ENCODE results near the gene ITGA5.
A peak's percentile ranks its signal among the peaks of the same experiment; 100 is the strongest.

ITGA5 gene

DNA sequence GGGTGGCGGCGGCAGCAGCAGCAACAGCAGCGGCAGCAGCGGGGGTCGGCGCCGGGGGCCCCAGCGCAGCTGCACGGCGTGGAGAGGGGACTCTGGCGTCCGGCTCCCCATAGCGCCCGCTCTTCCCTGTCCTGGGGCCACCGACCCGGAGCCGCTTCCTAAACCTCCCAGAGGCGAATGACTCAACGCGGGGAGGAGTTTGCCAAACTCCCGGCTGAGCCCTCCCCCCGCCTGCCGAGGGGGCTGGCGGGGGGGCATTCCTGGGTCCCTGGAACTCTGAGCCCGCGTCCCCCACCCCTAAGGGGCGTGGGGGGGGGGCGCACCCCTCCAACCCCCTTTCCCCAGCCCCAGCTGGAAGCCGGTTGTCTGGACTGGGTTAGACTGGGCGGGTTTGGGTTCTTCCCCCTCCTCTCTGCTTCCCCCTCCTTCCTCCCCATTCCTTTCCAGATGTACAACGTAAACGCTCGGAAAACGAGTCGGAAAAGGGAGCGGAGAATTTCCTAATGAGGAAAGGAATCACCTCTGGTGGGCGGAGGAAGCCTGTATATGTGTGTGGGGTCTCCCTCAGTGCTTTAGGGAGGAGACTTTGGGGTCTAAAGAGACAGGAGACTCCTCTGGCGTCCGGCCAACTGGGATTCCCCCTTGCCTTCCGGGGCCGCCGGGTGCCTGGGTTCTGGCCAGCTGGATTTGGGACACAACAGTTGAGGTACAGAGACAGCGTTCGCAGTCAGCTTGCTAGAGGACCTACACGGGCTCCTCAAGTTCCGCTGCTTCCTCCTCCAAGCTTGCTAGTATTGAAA is at the start of gene ITGA5:
Gene ITGA5, minus strand, starts transcription at position 179 of the 800 bp plus-strand sequence. Its CDS starts 68 bp downstream, at position 111.
- DNase-seq = no peak

DNA sequence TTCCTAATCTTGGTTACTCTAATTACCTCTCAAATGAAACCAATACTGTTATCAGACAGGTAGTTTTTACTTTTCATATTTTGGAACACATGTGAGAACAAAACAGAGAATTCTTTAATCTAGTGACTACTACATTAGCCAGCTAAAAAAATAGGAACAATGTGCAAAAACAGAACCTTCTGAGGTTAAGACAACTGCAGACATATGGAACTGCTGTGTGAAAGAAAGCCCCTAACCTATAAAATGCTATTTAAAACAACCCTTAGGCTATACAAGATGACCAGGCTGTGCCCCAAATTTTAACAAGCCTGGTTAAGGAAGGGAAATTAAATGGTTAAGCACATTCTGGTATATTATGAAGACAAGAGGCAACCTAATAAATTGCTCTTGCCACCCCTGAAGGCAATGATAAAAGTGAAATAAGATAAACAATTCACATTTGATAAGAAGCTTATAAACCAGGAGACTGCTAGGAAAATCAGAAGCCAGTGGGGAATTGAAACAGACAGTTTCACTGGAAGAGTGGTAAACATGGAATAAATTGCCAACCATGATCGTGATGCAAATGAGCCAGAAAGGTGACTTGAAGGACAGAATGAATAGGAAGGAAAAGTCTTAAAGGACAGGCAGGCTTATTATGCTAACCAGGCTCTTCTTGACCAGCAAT is 46.9 kb upstream of the ITGA5 start:
- no peak for DNase-seq

DNA sequence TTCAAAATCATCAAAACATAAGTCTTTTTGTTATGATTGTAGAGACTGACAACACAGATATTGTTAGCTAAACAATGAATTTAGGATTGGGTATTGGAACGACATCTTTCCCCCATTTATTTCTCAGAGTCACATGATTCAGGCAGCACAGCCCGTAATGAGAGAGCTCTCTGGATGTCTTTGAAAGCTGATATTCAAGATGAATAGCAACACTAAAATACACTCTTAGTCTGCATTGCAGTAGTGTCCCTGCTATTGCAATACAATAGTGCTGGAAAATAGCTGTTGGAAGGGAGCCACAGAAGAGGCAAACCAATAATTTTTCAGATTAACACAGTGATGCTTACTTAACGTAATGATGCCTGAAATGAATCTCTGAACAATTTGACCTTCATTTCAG is 44.4 kb upstream of the ITGA5 start:
- no peak for DNase-seq

DNA sequence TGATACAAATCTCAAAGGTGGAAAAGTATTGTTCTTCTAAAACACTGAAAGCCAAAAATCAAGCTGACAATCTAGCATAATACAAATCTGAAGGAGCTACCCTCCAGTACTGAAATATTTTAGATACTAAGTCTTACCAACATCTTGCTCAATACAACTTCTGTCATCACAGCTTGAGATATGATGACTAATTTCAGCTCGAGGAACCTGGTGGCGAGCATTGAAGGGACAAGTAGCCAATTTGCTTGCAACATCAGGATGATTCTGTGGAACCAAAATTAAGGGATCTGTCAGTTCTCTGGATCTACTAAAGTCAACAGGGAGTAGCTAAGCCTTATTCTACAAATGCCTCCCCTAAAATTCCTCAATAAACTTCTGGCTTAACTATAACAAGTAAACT is 44.0 kb upstream of the ITGA5 start:
- no peak for DNase-seq

DNA sequence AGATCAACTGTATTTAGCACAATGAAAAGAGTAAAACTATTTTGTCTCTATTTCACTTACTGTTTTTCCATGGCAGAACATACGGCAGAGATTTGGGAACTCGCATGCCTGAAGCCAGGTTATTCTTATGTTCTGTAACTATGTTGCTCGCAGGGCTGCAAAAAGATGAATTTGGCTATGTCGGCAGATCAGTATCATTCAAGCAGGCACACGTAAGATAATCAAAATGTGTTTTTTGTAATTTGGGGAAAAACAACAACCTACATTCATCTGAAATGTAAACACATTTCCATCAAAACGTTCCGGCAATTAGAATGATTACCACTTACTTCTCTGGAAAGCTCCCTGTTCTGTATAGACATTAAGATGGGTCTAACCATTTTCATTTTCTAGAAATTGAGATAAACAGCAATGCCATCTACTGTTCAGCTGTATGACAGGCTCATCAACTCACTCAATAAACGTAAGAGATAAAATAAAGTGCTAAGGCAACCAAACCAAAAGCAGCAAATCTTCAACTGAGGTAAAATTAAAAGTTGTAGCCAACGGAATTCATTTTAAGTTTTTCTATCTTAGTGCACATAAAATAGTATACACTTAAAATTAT is 41.4 kb upstream of the ITGA5 start:
- DNase-seq = no peak

DNA sequence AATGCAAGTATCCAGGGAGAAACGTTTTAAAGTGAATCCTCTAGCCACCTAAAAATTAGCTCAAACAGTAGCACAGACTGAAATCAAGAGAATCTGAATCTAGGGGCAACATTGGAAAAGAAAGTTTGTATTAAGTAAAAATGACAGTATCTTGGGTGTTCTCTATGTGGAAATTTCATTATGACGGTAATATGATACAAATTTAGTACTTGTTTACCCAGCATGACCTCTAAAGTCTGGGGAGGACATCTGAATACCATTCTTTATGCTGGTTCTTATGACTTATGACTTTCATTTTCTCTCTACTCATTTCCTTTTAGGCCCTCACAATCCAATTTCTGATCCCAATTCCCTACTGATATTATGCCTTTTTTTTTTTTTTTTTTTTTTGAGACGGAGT is 40.3 kb upstream of the ITGA5 start:
- no peak for DNase-seq

DNA sequence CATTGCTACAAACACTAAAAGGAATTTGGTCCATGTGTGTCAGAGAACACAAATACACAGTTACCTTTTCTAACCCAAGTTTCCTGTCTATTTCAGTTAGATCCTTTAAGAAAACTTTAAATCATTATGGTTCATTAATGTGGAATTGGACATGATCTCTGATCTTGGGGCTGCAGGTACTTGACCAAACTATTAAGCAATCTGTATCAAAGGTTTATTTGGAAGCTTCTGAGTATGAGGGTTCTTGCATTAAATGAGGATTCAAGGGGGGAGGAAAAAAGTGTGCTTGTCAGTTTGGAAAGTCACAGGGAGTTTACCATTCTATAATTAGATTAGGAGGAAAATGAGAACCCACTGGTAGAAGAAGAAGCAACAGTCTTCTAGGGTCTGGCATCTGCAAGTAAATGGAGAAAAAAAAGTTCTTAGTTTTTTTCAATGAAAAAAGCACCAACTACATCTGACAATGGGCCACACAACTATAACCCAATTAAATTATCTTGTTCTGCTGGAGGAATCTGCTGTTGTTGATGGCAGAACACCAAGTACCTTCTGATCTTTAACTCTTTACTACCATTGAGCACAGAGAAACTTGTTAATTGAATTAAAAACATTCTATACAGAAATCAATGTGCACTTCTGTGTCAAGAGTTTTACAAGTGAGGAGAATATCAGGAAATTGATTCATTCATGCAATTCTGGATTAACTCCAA is 36.8 kb upstream of the ITGA5 start:
- DNase-seq = no peak

DNA sequence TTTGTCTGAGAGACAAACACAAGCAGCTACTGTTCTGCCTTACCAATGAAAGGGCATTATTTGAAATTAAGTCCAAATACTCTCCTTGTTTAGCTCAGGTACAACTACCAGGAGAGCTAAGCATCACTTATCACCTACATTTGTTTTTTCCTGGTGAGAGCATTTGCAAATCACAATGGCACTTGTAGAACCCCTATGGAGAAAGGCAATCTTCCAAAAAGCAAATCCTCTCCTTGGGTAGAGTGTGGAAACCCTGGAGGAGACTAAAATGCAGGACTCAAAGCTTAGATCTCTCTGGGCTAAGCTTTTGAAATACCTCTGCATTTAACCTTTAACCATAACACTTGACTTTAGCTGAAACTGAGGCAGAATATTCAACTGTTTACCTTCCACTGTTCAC is 33.6 kb upstream of the ITGA5 start:
- no peak for DNase-seq

DNA sequence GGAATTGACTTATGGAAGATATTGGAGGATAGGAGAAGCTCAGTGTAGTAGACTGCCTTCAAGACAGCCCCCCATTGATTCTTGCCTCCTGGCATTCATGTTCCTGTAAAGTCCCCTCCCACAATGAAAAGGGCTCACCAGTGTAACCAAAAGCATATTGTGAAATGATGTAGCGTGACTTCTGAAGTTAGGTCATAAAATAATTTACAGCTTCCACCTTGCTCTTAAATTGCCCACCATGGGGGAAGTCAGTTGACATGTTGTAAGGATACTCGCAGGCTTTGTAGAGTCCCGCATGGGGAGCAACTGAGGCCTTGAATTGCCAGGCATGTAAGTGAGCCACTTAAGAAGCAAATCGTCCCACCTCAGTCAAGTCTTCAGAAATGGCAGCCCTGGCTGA is 29.3 kb upstream of the ITGA5 start:
- no peak for DNase-seq

DNA sequence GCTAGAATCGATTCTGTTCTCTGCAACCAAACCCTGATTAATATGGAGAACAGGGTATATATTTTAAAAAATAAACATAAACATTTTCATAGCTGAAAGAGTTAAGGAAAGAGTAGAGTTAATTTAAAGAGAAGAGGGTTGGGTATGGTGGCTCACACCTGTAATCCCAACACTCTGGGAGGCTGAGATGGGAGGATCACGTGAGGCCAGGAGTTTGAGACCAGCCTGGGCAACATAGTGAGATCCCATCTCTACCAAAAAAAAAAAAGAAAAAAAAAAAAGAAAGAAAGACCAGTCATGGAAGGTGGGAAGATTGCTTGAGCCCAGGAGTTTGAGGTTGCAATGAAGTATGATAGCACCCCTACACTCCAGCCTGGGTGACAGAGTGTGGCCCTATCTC is 28.9 kb upstream of the ITGA5 start:
- no peak for DNase-seq

DNA sequence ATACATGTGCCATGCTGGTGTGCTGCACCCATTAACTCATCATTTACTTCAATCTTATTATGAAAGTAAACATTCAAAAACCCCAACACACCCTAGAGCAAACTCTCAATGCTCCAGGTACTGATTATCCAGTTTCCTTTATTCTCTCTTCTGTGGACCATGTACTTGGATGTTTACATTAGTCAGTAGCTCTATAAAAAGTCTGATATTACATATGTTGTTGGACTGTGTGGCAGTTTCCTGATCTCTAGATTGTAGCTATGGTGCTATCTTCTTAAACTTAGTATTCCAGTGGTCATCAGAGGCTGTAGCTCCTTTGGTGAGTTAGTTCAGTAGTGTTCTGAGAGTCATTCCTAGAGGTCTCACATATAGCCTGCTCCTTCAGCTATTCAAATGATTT is 25.1 kb upstream of the ITGA5 start:
- DNase-seq = no peak

DNA sequence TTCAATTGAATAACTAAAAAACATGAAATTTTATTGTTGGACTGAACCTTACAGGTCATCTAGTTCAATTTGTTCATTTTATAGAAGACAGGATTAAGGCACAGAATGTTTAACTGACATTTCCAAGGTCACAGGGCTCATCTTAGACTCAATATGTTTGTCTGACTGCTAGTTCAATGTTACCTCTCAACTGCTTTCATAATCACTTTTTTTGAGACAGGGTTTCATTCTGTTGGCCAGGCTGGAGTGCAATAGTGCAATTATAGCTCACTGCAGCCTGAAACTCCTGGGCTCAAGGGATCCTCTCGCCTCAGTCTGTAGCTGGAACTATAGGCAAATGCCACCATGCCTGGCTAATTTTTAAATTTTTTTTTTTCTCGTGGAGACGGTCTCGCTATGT is 24.4 kb upstream of the ITGA5 start:
- DNase-seq = no peak

DNA sequence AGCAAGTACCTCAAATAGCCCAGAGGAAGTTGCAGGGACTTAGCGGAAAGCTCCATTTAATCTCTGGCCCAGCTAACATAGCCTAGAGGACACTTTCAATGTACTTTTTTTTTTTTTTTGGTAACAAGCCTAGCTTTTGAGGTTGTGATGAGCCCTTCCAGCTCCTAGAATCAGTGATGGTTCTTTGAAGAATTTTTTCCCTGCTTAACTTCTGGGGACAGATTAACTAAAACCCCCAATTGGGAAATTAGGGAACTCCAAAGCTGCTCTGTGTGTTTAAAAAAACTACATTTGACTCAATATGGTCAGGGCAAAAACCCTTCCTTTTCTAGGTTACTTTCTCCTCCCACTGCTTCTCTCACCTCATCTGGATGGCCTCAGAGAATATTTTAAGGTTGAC is 23.9 kb upstream of the ITGA5 start:
- no peak for DNase-seq

DNA sequence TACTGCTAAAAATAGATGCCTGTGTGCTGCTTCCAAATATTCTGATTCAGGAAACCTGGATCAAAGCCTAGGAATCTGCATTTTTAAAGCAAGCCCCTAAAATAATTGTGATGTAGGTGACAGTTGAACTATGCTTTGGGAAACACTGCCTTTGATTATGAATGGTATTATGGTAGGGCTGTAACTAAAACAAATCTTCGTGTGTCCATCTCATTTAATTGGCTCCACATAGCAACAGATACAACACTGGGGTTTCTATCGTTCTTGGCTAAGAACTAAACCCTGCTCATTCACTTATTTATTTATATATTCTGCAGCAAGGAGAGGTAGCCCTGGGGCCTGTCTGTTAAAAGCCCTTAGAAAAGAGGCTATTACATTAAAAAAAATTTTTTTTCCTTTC is 23.0 kb upstream of the ITGA5 start:
- no peak for DNase-seq

DNA sequence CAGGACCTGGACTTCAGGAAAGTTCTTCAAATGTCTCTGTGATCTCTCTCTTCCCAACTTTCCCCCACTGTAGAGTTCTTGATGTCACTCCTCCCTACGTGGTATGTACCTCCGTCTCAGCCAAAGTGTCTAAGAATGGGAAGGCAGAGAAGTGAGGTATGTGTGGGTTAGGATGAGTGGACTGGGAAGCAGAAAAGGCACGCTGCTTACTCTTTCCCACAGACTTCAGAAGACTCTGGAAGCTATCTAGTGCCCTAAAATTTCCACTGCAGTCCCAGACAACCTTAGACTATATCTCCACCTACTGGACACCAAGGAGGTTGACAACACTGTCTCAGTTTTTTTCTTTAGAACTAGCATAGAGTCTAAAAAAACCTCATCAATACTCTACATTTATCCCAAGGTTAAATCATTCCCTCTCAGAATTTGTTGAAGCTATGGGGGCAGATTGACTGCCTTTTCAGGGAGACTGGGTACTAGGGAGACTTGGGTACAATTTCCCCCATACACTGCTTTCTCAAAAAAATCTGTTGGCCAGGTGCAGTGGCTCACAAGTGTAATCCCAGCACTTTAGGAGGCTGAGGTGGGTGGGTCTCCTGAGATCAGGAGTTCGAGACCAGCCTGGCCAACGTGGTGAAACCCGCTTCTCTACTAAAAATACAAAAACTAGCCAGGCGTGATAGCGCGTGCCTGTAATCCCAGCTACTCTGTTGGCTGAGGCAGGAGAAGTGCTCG is 20.6 kb upstream of the ITGA5 start:
- DNase-seq = peak; percentile 40

DNA sequence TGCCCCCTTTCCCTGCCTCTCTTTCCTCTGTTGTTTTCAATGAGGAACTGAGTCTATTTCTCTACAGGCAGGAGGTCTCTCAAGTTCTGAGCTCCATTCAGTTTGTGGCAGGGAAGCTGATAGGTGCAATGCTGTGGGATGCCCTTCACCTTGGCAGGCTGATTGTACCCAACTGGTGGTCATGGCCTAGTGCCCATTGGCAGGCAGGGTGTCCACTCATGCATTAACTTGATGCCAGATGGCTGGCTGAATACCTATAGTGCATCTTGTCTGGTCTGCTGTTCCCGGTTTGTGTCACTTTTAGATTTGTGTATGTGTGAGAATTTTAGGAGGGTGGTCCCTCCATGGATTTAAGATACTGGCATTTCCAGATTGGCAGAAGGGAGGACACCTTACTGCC is 20.0 kb upstream of the ITGA5 start:
- DNase-seq = peak; percentile 13

DNA sequence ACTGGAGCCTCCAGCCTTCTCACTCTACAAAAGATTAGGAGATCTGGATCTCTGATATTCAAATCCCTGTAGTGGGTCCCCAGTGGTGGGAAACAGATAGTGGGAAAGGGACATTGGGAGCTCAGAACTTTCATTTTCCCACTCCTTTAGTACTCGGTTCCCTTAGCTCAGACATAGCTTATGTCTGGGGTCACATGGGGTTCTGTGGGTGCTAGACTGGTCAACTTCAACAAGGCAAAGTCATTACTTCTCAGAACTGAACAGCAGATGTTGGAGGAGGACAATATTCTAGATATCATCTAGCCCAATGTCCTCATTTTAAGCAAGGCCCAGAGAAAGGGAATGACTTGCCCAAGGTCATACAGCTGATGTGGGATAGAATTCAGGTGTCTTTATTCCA is 19.5 kb upstream of the ITGA5 start:
- no peak for DNase-seq

DNA sequence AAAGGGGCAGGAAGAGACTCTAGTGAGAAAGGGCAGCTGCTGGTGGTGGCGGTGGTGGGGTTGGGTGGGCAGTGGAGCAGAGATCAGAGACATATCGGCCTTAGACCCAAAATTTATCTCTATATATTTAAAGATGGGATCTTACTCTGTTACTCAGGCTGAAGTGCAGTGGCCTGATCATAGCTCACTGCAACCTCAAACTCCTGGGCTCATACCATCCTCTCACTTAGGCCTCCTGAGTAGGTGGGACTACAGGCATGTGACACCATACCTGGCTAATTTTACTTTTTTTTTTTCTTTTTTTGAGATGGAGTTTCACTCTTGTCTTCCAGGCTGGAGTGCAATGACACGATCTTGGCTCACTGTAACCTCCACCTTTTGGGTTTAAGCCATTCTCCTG is 18.6 kb upstream of the ITGA5 start:
- no peak for DNase-seq

DNA sequence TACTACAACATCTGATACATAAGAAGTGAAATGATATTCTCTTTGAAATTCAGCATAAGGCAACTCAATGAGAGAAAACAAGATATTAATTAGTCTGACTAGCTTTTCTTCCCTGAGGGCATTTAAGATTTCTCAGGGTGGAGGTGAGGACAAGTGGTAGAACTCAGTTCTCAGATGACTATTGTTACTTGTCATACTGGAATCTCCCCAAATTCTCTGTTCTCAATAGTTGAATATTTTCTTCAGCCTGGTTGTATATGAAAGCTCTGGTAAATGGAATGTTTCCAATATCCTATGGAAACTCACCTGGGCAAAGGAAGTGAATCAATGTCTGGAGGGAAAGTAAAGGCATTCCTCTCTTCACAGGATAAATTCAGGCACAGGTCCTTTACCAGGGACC is 18.2 kb upstream of the ITGA5 start:
- no peak for DNase-seq

DNA sequence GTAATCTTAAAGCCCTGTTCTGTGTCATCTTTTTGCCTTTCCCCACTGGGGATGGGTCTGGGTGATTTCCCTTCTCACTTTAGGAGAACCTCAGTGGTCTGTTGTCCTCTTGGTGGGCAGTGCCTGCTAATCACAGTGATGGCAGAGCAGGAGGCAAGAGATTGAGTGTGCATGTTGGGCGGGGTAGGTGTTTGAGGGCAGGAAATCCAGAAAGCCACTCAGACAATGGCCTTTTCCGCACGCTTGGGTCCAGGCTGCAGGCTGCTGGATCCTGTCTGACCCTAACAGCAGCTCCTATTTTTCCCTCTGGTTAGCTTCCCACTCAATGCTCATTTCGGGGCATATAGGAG is 13.7 kb upstream of the ITGA5 start:
- DNase-seq = no peak

DNA sequence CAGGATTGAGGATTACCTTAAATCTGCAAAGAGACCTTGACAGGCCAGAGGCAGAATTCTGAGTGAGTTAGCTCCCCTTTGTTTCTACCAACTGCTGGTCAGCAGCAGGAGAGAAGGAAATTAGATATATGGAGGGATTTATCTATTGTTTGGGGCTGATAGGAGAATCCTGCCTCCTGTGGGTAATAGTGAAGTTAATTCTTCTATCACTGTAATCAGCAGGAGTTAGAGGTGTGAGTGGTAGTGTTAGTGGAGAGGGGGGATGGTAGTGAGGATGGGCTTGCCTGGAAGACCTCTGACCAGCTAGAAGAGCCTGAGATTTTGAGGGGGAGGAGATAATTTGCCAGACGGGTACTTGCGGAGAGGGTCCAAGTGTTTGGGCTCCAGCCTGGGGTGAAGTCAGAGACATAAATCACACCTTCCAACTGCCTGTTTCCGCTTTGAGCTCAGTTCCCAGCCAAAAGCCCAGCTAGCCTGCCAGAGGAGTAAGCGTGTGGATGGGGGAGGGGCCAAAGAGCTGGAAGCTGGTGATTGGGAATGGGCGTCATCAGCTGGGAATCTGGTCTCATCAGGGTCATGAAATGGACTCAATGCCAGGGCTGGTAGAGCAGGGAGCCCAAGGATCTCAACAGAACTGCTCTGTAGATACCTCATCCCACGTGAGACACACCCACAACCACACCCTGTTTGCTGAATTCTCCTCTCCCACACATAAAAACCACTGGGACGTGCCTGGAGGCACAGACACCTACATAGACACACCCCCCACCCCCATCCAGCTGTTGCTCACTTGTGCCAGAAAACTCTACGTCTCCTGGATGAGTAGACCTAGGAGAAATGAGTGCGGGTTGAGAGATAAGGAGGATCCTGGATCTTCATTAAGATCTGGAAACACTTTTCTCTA is 13.1 kb upstream of the ITGA5 start:
- DNase-seq = no peak

DNA sequence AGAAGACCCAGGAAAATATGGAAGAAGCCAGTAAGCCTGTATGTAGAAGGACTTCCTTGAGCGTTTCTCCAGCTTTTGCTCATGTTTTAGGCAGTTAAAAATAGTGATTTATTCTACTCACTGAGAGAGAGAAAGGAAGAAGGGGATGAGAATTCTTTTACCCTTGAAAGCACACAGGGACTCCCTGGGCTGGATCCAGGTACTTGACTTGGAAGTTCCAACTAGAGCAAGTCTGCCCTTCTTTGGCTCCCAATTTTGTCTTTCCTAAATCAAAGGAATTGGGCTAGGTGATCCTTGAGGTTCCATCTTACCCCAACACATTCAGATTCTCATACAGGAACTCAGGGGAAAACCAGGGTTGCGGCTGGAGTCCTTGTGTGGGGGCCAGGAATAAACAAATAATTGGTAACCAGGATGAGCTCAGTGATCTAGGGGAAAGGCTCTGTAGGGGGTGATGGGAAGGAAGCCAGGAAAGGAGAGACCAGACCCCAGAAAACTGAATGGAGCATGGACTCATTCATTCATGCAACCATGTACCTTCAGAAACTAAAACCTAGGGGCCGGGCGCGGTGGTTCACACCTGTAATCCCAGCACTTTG is 11.5 kb upstream of the ITGA5 start:
- no peak for DNase-seq
